Esophagus muscularis mucosa (tissue), 4 donors: Measurements from ENCODE around the gene ATPAF2.

Source experiments
- EP300 ChIP-seq: sonication (generic); formaldehyde crosslinking; IDR thresholded peaks from one replicate; pipeline ENCODE4 v1.6.1; 2017; ENCODE audit warnings: antibody characterized with exemption
- POLR2A ChIP-seq: fragments of 450-650 bp; IDR thresholded peaks from one replicate; pipeline ENCODE4 v1.6.1; 2017; ENCODE audit warnings: antibody characterized with exemption, moderate library complexity, mild to moderate bottlenecking, low read depth
- POLR2AphosphoS5 ChIP-seq, 2 donors: sonication (generic); formaldehyde crosslinking; IDR thresholded peaks; one replicate each; pipeline ENCODE4 v1.6.1; 2017; ENCODE audit warnings: antibody characterized with exemption in 2 of 2
- TF ChIP-seq, protein P1 (sequence below), 3 experiments: fragments of 200-600 bp in 2 of 3; fragments of 450-650 bp in 1 of 3; sonication (generic) in 2 of 3; IDR thresholded peaks; one replicate each; pipeline ENCODE4 v1.5.1; 2017 to 2019; ENCODE audit warnings: antibody characterized with exemption in 3 of 3, mild to moderate bottlenecking in 2 of 3, moderate library complexity in 1 of 3

- TF ChIP-seq, protein P1, sequence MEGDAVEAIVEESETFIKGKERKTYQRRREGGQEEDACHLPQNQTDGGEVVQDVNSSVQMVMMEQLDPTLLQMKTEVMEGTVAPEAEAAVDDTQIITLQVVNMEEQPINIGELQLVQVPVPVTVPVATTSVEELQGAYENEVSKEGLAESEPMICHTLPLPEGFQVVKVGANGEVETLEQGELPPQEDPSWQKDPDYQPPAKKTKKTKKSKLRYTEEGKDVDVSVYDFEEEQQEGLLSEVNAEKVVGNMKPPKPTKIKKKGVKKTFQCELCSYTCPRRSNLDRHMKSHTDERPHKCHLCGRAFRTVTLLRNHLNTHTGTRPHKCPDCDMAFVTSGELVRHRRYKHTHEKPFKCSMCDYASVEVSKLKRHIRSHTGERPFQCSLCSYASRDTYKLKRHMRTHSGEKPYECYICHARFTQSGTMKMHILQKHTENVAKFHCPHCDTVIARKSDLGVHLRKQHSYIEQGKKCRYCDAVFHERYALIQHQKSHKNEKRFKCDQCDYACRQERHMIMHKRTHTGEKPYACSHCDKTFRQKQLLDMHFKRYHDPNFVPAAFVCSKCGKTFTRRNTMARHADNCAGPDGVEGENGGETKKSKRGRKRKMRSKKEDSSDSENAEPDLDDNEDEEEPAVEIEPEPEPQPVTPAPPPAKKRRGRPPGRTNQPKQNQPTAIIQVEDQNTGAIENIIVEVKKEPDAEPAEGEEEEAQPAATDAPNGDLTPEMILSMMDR (IDR thresholded peaks at IDR 0.05) = no peak
- TF ChIP-seq POLR2AphosphoS5 (IDR thresholded peaks at IDR 0.05) (no peak), POLR2A (no peak), EP300 (no peak)
Measured at GRCh38 chr17:18040261-18040858, 1.4 kb upstream of the ATPAF2 start.
